Measurements from ENCODE around the gene AOAH. TPM values are rescaled to one million over a fixed set of nuclear protein-coding genes. Genes with fewer than 3 reads are reported as not detected.

AOAH gene
- total RNA-seq, 1 donor from 2014 or later: 5.5 TPM

GRCh38 chr7:36533717-36534116, 190.6 kb downstream of the AOAH start:
- peaks cover 5% of the 10 kb centered on the region for H3K4me1 ChIP-seq
- no peak overlapping the region for H3K27ac ChIP-seq
- H3K4me2 ChIP-seq: no peak overlapping the region
- Mint-ChIP-seq H3K4me3 (no peak overlapping the region), H3K4me1 (peaks cover 2% of the 10 kb centered on the region), H3K9me3 (peaks cover 2% of the 10 kb centered on the region), H3K27ac (no peak overlapping the region), H3K27me3 (ENCODE audit: insufficient read depth, low read depth) (peaks cover 3% of the 10 kb centered on the region), H3K36me3 (no peaks in the 10 kb centered on the region)
- no peak overlapping the region for H3K9ac ChIP-seq
- no peak overlapping the region for H3K4me3 ChIP-seq
- H3K9me3 ChIP-seq (ENCODE audit: low read depth): no peaks in the 10 kb centered on the region
- H3K79me2 ChIP-seq (ENCODE audit: low read depth): no peaks in the 10 kb centered on the region
- no peaks in the 10 kb centered on the region for H3K27me3 ChIP-seq
- no peak for TF ChIP-seq EZH2phosphoT487 (IDR thresholded peaks at IDR 0.05)
- TF ChIP-seq EZH2 (IDR thresholded peaks at IDR 0.05): no peak
- no peak for TF ChIP-seq CTCF (IDR thresholded peaks at IDR 0.05)
- no peaks in the 10 kb centered on the region for H3F3A ChIP-seq (ENCODE audit: low read depth)
- no peaks in the 10 kb centered on the region for H4K20me1 ChIP-seq (ENCODE audit: low read depth)
- no peak overlapping the region for H2AFZ ChIP-seq (replicated peaks)
- no peak for DNase-seq (ENCODE audit: low spot score)
- H3K36me3 ChIP-seq: no peaks in the 10 kb centered on the region

GRCh38 chr7:36532981-36533499, 191.3 kb downstream of the AOAH start:
- H3K4me3 Mint-ChIP-seq: no peak overlapping the region
- Histone ChIP-seq H3K79me2 (ENCODE audit: low read depth) (no peaks in the 10 kb centered on the region), H3K4me1 (peaks cover 5% of the 10 kb centered on the region), H3F3A (ENCODE audit: low read depth) (no peaks in the 10 kb centered on the region), H3K4me3 (no peak overlapping the region), H3K4me2 (no peak overlapping the region), H3K9ac (no peak overlapping the region), H4K20me1 (ENCODE audit: low read depth) (no peaks in the 10 kb centered on the region), H3K9me3 (ENCODE audit: low read depth) (no peaks in the 10 kb centered on the region), H3K27ac (no peak overlapping the region), H3K36me3 (no peaks in the 10 kb centered on the region), H3K27me3 (no peaks in the 10 kb centered on the region), H2AFZ (replicated peaks) (no peak overlapping the region)
- TF ChIP-seq EZH2 (IDR thresholded peaks at IDR 0.05) (no peak), CTCF (IDR thresholded peaks at IDR 0.05) (no peak), EZH2phosphoT487 (IDR thresholded peaks at IDR 0.05) (no peak)
- H3K9me3 Mint-ChIP-seq: peaks cover 2% of the 10 kb centered on the region
- no peak overlapping the region for H3K27ac Mint-ChIP-seq
- H3K27me3 Mint-ChIP-seq (ENCODE audit: insufficient read depth, low read depth): peaks cover 3% of the 10 kb centered on the region
- no peak for DNase-seq (ENCODE audit: low spot score)
- no peaks in the 10 kb centered on the region for H3K36me3 Mint-ChIP-seq
- peaks cover 2% of the 10 kb centered on the region for H3K4me1 Mint-ChIP-seq

GRCh38 chr7:36531951-36532350, 192.3 kb downstream of the AOAH start:
- Histone ChIP-seq H3F3A (ENCODE audit: low read depth) (no peaks in the 10 kb centered on the region), H3K4me3 (no peak overlapping the region), H3K4me2 (no peak overlapping the region), H3K27ac (no peak overlapping the region), H4K20me1 (ENCODE audit: low read depth) (no peaks in the 10 kb centered on the region), H3K36me3 (no peaks in the 10 kb centered on the region), H3K9ac (no peak overlapping the region), H3K79me2 (ENCODE audit: low read depth) (no peaks in the 10 kb centered on the region), H2AFZ (replicated peaks) (peak overlapping the region; percentile 50), H3K4me1 (peaks cover 5% of the 10 kb centered on the region), H3K27me3 (no peaks in the 10 kb centered on the region), H3K9me3 (ENCODE audit: low read depth) (no peaks in the 10 kb centered on the region)
- no peak for TF ChIP-seq EZH2 (IDR thresholded peaks at IDR 0.05)
- no peak for TF ChIP-seq EZH2phosphoT487 (IDR thresholded peaks at IDR 0.05)
- no peak for TF ChIP-seq CTCF (IDR thresholded peaks at IDR 0.05)
- H3K27me3 Mint-ChIP-seq (ENCODE audit: insufficient read depth, low read depth): peaks cover 3% of the 10 kb centered on the region
- no peaks in the 10 kb centered on the region for H3K36me3 Mint-ChIP-seq
- DNase-seq (ENCODE audit: low spot score): no peak
- peaks cover 2% of the 10 kb centered on the region for H3K9me3 Mint-ChIP-seq
- H3K4me1 Mint-ChIP-seq: peaks cover 2% of the 10 kb centered on the region
- peak overlapping the region; percentile 62 for H3K4me3 Mint-ChIP-seq
- no peak overlapping the region for H3K27ac Mint-ChIP-seq

All from neural progenitor cell (in vitro differentiated cells).